K562 (cell line): Measurements from ENCODE around the gene PRICKLE3. TPM values are rescaled to one million over a fixed set of nuclear protein-coding genes. Genes with fewer than 3 reads are reported as not detected.

ENCODE experiments used
- DIDO1 ChIP-seq: fragments of 450-650 bp; IDR thresholded peaks from 2 replicates; pipeline ENCODE4 v1.6.1; 2016; ENCODE audit warnings: low read depth, missing biosample characterization, missing genetic modification characterization
- HDAC8 ChIP-seq: fragments of 450-650 bp; IDR thresholded peaks from 2 replicates; pipeline ENCODE4 v1.6.1; 2016; ENCODE audit warnings: mild to moderate bottlenecking, missing genetic modification characterization, moderate library complexity, missing compliant biosample characterization
- KAT2B ChIP-seq: IDR thresholded peaks from one replicate; pipeline ENCODE4 v1.6.1; 2012; ENCODE audit warnings: low read depth, mild to moderate bottlenecking, control low read depth, inconsistent platforms, low read length, moderate library complexity
- MAZ ChIP-seq, 2 experiments: fragments of 450-650 bp in 1 of 2; sonication (generic) in 1 of 2; formaldehyde crosslinking; IDR thresholded peaks in 1 of 2; conservative IDR thresholded peaks in 1 of 2; 2 replicates each; pipeline versions ENCODE4 v1.4.0 to v1.5.0; 2020; ENCODE audit warnings: mild to moderate bottlenecking in 1 of 2, missing genetic modification reagents in 1 of 2
- MEF2D ChIP-seq: conservative IDR thresholded peaks from 2 replicates; pipeline ENCODE4 v1.6.1; 2016; ENCODE audit warnings: low read depth, missing genetic modification characterization, missing compliant biosample characterization
- NELFE ChIP-seq: IDR thresholded peaks from 2 replicates; pipeline ENCODE4 v1.6.1; 2011; ENCODE audit warnings: mild to moderate bottlenecking; ENCODE audit not compliant: insufficient read depth, insufficient read length
- NFE2 ChIP-seq: IDR thresholded peaks from 2 replicates; pipeline ENCODE4 v1.6.1; 2014; ENCODE audit warnings: antibody characterized with exemption, low read depth
- PPARD ChIP-seq: fragments of 250-450 bp; sonication (Bioruptor Pico); IDR thresholded peaks from 2 replicates; pipeline ENCODE4 v1.8.0; 2022; ENCODE audit warnings: inconsistent platforms, mild to moderate bottlenecking, moderate library complexity
- RBFOX2 ChIP-seq: fragments of 200-400 bp; formaldehyde crosslinking; IDR thresholded peaks from 2 replicates; pipeline ENCODE4 v1.6.1; 2017; ENCODE audit warnings: low read depth, mild to moderate bottlenecking, low read length, moderate library complexity
- RUNX1 ChIP-seq: sonication (generic); IDR thresholded peaks from 2 replicates; pipeline ENCODE4 v1.6.1; 2016; ENCODE audit warnings: antibody characterized with exemption, low read depth
- ZFP36 ChIP-seq: fragments of 150-350 bp; IDR thresholded peaks from 2 replicates; pipeline ENCODE4 v1.6.1; 2018; ENCODE audit warnings: low read length, low read depth; ENCODE audit not compliant: partially characterized antibody
- ZNF12 ChIP-seq: sonication (generic); formaldehyde crosslinking; IDR thresholded peaks from 2 replicates; pipeline ENCODE4 v1.4.0; 2020; ENCODE audit warnings: mild to moderate bottlenecking, missing genetic modification reagents
- ZNF780A ChIP-seq: fragments of 250-450 bp; sonication (Bioruptor Pico); IDR thresholded peaks from 2 replicates; pipeline ENCODE4 v1.5.0; 2021; ENCODE audit warnings: mild to moderate bottlenecking
- ZNF785 ChIP-seq: fragments of 250-450 bp; sonication (Bioruptor Pico); IDR thresholded peaks from 2 replicates; pipeline ENCODE4 v1.4.0; 2020; ENCODE audit warnings: mild to moderate bottlenecking
- polyA plus RNA-seq, 8 experiments: library from polyadenylated mRNA; depleted of rRNA in 4 of 8; stranded (reverse) in 5 of 8; unstranded in 3 of 8; fragments of >200 nt; fragmentation: Nextera tagmentation in 2 of 8; fragmentation: Illumina TruSeq in 1 of 8; extraction: Ambion mirVana in 2 of 8; extraction: Trizol in 1 of 8; gene quantifications; 2 replicates each; pipeline versions ENCODE4 v1.2.1 to v1.2.3, GENCODE V29; 2011 to 2014; ENCODE audit warnings: inconsistent platforms in 1 of 8, missing spikeins in 1 of 8
- total RNA-seq, 7 experiments: library from RNA; depleted of rRNA in 6 of 7; stranded (reverse); fragments of >200 nt in 6 of 7; fragmentation: Illumina TruSeq in 2 of 7; extraction: Trizol in 2 of 7; gene quantifications; 2 replicates each; pipeline versions ENCODE4 v1.2.1 to v1.2.3, GENCODE V29; 2011 to 2021; ENCODE audit warnings: low replicate concordance in 1 of 7
- TF ChIP-seq, protein P1 (sequence below): IDR thresholded peaks from 2 replicates; pipeline ENCODE4 v1.6.1; 2011; ENCODE audit warnings: borderline replicate concordance, low read depth, mild to moderate bottlenecking, moderate library complexity, low read length; ENCODE audit not compliant: insufficient read depth, poor library complexity, severe bottlenecking
- TF ChIP-seq, protein P2 (sequence below): fragments of 150-350 bp; conservative IDR thresholded peaks from 2 replicates; pipeline ENCODE4 v1.6.1; 2014; ENCODE audit warnings: low read length
- TF ChIP-seq, protein P3 (sequence below): sonication (generic); formaldehyde crosslinking; IDR thresholded peaks from 2 replicates; pipeline ENCODE4 v1.8.1; 2023; ENCODE audit warnings: mild to moderate bottlenecking, missing genetic modification reagents
- TF ChIP-seq, protein P4 (sequence below): fragments of 250-450 bp; sonication (Bioruptor Pico); IDR thresholded peaks from 2 replicates; pipeline ENCODE4 v1.5.0; 2020; ENCODE audit warnings: mild to moderate bottlenecking

Gene PRICKLE3
- total and polyA plus RNA-seq, 9 of the 15 experiments (the other 6 are each of a cell fraction or from before 2014, with no cell fraction given), result 1.1 to 44.3 (median 14.0) TPM

DNA sequence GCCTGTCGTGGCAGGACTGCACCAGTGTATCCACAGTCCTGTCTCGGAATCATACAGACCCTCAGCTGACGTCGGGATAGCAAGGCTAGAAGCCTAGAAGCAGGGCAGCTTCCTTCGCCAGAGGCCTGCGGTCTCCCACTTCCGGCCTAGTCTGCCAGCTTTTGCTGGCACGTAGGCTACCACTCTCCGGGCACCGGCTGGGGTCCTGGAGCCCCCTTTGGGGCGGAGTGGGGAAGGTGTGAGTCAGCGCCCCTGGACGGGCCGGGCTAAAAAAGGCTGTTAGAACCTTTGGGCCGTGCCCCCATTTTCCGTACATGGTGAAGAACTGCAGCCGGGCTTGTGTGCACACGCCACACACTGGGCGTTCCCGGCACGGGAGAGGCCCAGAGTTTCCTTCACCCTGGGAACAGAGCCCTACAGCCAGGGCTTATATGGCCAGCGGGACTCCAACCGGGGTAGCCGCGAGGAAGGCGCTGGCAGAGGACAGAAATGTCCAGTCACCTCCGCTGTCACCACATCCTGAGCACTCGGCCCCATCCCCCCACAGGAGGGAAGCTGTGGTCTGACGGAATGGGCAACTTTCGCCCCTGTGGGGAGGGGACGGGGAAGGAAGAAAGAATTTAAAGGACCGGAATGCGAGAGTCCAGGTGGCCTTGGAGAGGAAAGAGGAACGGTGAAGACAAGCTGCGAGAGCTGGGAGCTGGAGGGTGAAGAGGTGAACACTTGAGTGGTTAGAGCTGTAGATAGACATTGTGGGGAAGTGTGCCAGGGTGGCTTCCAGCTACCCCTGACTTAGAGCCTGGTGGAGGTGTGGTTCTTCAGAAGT is 19.0 kb downstream of the PRICKLE3 start (continued):
- TF ChIP-seq, protein P1, sequence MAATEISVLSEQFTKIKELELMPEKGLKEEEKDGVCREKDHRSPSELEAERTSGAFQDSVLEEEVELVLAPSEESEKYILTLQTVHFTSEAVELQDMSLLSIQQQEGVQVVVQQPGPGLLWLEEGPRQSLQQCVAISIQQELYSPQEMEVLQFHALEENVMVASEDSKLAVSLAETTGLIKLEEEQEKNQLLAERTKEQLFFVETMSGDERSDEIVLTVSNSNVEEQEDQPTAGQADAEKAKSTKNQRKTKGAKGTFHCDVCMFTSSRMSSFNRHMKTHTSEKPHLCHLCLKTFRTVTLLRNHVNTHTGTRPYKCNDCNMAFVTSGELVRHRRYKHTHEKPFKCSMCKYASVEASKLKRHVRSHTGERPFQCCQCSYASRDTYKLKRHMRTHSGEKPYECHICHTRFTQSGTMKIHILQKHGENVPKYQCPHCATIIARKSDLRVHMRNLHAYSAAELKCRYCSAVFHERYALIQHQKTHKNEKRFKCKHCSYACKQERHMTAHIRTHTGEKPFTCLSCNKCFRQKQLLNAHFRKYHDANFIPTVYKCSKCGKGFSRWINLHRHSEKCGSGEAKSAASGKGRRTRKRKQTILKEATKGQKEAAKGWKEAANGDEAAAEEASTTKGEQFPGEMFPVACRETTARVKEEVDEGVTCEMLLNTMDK, result no peak
- TF ChIP-seq RUNX1 (0 out of 2 replicates have a peak, but pooled peaks have one; percentile 65), MAZ (CRISPR knock-in tag; conservative IDR thresholded peaks at IDR 0.05 in 1 of 2, IDR thresholded peaks at IDR 0.05 in 1 of 2) (peak in 1 of 2 experiments; percentile 54; a peak in 1 of 4 replicates), HDAC8 (tag) (no peak; the same call in 1 of the 2 replicates), NELFE (no peak), ZNF785 (no peak), ZNF12 (no peak), RBFOX2 (peak; percentile 83), KAT2B (no peak), MEF2D (tag) (no peak), PPARD (CRISPR knock-in tag) (no peak), DIDO1 (tag) (no peak), NFE2 (peak; percentile 92), ZNF780A (CRISPR knock-in tag) (no peak), ZFP36 (no peak)
- TF ChIP-seq, protein P2, sequence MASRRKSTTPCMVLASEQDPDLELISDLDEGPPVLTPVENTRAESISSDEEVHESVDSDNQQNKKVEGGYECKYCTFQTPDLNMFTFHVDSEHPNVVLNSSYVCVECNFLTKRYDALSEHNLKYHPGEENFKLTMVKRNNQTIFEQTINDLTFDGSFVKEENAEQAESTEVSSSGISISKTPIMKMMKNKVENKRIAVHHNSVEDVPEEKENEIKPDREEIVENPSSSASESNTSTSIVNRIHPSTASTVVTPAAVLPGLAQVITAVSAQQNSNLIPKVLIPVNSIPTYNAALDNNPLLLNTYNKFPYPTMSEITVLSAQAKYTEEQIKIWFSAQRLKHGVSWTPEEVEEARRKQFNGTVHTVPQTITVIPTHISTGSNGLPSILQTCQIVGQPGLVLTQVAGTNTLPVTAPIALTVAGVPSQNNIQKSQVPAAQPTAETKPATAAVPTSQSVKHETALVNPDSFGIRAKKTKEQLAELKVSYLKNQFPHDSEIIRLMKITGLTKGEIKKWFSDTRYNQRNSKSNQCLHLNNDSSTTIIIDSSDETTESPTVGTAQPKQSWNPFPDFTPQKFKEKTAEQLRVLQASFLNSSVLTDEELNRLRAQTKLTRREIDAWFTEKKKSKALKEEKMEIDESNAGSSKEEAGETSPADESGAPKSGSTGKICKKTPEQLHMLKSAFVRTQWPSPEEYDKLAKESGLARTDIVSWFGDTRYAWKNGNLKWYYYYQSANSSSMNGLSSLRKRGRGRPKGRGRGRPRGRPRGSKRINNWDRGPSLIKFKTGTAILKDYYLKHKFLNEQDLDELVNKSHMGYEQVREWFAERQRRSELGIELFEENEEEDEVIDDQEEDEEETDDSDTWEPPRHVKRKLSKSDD, result no peak
- TF ChIP-seq, protein P3, sequence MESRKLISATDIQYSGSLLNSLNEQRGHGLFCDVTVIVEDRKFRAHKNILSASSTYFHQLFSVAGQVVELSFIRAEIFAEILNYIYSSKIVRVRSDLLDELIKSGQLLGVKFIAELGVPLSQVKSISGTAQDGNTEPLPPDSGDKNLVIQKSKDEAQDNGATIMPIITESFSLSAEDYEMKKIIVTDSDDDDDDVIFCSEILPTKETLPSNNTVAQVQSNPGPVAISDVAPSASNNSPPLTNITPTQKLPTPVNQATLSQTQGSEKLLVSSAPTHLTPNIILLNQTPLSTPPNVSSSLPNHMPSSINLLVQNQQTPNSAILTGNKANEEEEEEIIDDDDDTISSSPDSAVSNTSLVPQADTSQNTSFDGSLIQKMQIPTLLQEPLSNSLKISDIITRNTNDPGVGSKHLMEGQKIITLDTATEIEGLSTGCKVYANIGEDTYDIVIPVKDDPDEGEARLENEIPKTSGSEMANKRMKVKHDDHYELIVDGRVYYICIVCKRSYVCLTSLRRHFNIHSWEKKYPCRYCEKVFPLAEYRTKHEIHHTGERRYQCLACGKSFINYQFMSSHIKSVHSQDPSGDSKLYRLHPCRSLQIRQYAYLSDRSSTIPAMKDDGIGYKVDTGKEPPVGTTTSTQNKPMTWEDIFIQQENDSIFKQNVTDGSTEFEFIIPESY, result no peak
- TF ChIP-seq, protein P4, sequence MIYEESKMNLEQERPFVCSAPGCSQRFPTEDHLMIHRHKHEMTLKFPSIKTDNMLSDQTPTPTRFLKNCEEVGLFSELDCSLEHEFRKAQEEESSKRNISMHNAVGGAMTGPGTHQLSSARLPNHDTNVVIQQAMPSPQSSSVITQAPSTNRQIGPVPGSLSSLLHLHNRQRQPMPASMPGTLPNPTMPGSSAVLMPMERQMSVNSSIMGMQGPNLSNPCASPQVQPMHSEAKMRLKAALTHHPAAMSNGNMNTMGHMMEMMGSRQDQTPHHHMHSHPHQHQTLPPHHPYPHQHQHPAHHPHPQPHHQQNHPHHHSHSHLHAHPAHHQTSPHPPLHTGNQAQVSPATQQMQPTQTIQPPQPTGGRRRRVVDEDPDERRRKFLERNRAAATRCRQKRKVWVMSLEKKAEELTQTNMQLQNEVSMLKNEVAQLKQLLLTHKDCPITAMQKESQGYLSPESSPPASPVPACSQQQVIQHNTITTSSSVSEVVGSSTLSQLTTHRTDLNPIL, result peak; percentile 19; the same call in 1 of the 2 replicates
